Left lung (tissue), 10 donors: ENCODE data around the gene ANXA10. TPM values are rescaled to one million over a fixed set of nuclear protein-coding genes. Genes with fewer than 3 reads are reported as not detected.
"Not testable (repeated sequence)": the region's sequence is repeated elsewhere in the genome, so short reads cannot be mapped to it uniquely, and the experiment has no call there.

ENCODE experiments used
- ATAC-seq: fragments of 200-7000 bp; cut with Tn5 transposase; one replicate; pipeline ENCODE4 v1.9.1; 2020; ENCODE audit warnings: moderate library complexity
- DNase-seq, 4 donors: peaks; one replicate each; pipeline ENCODE4 v3.0.0-alpha.2; 2013 to 2020
- H3K27ac ChIP-seq, 2 donors: fragments of 200-600 bp; sonication (generic) in 1 of 2; one replicate each; pipeline versions ENCODE4 v1.5.0 to v1.8.0; 2020 to 2021
- H3K27me3 ChIP-seq, 2 donors: fragments of 200-600 bp; sonication (generic) in 1 of 2; one replicate each; pipeline versions ENCODE4 v1.5.0 to v1.8.0; 2020 to 2021
- H3K36me3 ChIP-seq, 2 donors: fragments of 200-600 bp; sonication (generic) in 1 of 2; one replicate each; pipeline versions ENCODE4 v1.5.0 to v1.8.0; 2020 to 2021
- H3K4me1 ChIP-seq, 2 donors: fragments of 200-600 bp; one replicate each; pipeline ENCODE4 v1.8.0; 2021
- H3K4me3 ChIP-seq, 2 donors: fragments of 200-600 bp; sonication (generic) in 1 of 2; one replicate each; pipeline versions ENCODE4 v1.5.0 to v1.8.0; 2020 to 2021; ENCODE audit warnings: mild to moderate bottlenecking in 1 of 2
- H3K9me3 ChIP-seq, 2 donors: fragments of 200-600 bp; sonication (generic) in 1 of 2; one replicate each; pipeline versions ENCODE4 v1.5.0 to v1.8.0; 2020 to 2021
- intact Hi-C, 2 donors: fragments of 100-400 bp; cut with DNase I; formaldehyde crosslinking; loops; one replicate each; pipeline versions ENCODE4 v1.11.2 to v1.14.2; 2022
- polyA plus RNA-seq, 6 donors: library from polyadenylated mRNA; unstranded; fragments of 120-200 nt; gene quantifications; one replicate each; pipeline ENCODE4 v1.2.1, GENCODE V29; 2013; ENCODE audit not compliant: insufficient read length in 6 of 6
- total RNA-seq, 2 donors: library from RNA; stranded (reverse); fragmentation: NEBNext Ultra II Directional; extraction: Animal tissue kit (Norgen Biotek cat#: 25700); gene quantifications; one replicate each; pipeline ENCODE4 v1.2.1, GENCODE V29; 2021
- TF ChIP-seq, protein P1 (sequence below), 2 donors: fragments of 200-600 bp; sonication (generic) in 1 of 2; IDR thresholded peaks; one replicate each; pipeline versions ENCODE4 v1.5.0 to v1.8.0; 2021; ENCODE audit warnings: antibody characterized with exemption in 2 of 2
- donor health status: DM: no; HTN: yes; CAD: no.
- donor health status: DM: no; HTN: no; CAD: no.

ANXA10 gene
- total and polyA plus RNA-seq, 8 donors, result 0.25 to 0.63 (median 0.47) TPM; not detected in 5

DNA sequence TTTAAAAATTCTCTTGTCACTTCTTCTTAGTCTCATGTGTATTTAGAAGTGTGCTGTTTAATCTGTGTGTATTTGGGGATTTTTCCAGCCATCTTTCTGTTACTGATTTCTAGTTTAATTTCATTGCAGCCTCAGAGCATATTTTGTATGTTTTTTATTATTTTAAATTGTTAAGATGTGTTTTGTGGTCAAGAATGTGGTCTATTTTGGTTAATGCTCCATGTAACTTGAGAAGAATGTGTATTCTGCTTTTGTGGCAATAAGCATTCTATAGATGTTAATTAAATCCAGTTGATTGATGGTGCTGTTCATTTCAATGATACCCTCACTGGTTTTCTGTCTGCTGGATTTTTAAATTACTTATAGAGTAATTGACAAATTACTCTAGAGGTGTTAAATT lies 38.9 kb downstream of the ANXA10 start:
- TF ChIP-seq, protein P1, sequence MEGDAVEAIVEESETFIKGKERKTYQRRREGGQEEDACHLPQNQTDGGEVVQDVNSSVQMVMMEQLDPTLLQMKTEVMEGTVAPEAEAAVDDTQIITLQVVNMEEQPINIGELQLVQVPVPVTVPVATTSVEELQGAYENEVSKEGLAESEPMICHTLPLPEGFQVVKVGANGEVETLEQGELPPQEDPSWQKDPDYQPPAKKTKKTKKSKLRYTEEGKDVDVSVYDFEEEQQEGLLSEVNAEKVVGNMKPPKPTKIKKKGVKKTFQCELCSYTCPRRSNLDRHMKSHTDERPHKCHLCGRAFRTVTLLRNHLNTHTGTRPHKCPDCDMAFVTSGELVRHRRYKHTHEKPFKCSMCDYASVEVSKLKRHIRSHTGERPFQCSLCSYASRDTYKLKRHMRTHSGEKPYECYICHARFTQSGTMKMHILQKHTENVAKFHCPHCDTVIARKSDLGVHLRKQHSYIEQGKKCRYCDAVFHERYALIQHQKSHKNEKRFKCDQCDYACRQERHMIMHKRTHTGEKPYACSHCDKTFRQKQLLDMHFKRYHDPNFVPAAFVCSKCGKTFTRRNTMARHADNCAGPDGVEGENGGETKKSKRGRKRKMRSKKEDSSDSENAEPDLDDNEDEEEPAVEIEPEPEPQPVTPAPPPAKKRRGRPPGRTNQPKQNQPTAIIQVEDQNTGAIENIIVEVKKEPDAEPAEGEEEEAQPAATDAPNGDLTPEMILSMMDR (IDR thresholded peaks at IDR 0.05), result no peak
- no peak for DNase-seq
- Histone ChIP-seq H3K27me3 (no peaks in the 10 kb centered on the region), H3K4me3 (no peak overlapping the region), H3K36me3 (no peaks in the 10 kb centered on the region), H3K4me1 (no peaks in the 10 kb centered on the region), H3K9me3 (no peaks in the 10 kb centered on the region), H3K27ac (no peak overlapping the region)
- intact Hi-C loops, result no loop called here
- ATAC-seq, result no peak

DNA sequence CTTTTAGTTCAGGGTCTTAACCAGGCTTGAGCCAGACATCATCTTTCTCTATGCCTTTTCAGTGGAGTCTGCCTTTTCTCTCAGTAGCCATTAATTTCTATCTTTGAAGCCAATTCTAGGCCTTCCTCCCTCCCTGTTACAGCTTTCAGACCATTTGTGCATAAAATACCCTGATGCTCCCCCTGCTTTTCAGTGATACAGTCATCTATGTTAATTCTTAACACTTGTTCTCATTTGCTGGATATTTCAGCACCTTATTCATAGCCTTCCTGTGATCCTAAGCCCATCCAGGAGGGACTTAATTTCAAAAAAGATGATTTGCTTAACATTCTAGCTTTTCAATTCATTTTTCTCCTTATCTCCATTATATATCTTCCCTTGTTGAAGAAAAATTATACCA lies 42.3 kb downstream of the ANXA10 start:
- Histone ChIP-seq H3K4me3 (no peak overlapping the region), H3K9me3 (no peaks in the 10 kb centered on the region), H3K27me3 (no peaks in the 10 kb centered on the region), H3K36me3 (no peaks in the 10 kb centered on the region), H3K4me1 (no peaks in the 10 kb centered on the region), H3K27ac (no peak overlapping the region)
- TF ChIP-seq, protein P1 (IDR thresholded peaks at IDR 0.05), result no peak
- no peak for ATAC-seq
- DNase-seq, result no peak
- intact Hi-C loops, result no loop called here

DNA sequence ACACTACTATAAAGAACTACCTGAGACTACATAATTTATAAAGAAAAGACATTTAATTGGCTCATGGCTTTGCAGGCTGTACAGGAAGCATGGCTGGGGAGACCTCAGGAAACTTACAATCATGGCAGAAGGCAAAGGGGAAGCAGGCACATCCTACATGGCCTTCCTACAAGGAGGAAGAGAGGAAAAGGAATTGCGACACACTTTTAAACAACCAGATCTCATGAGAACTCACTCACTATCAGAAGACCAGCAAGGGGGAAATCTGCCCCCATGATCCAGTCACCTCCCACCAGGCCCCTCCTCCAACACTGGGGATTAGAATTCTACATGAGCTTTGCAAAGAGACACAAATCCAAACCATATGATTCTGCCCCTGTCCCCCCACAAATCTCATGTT lies 43.5 kb downstream of the ANXA10 start:
- intact Hi-C loops, H3K27me3 ChIP-seq: not testable (repeated sequence)

DNA sequence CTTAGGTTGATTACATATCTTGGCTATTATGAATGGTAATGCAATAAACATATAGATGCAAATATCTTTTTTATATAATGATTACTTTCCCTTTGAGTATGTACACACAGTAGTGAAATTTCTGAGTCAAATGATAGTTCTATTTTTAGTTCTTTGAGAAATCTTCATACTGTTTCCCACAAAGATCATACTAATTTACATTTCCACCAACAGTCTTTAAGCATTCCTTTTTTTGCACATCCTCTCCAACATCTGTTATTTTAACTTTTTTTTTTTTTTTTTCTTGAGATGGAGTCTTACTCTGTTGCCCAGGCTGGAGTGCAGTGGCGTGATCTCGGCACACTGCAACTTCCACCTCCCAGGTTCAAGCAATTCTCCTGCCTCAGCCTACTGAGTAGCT lies 45.4 kb downstream of the ANXA10 start:
- H3K4me3 ChIP-seq, H3K36me3 ChIP-seq, H3K9me3 ChIP-seq, intact Hi-C loops, H3K27ac ChIP-seq, DNase-seq, ATAC-seq, H3K27me3 ChIP-seq, H3K4me1 ChIP-seq: not testable (repeated sequence)

More for the DNA sequence above, 43.5 kb downstream of the ANXA10 start:
- ATAC-seq, H3K9me3 ChIP-seq, H3K4me3 ChIP-seq, H3K4me1 ChIP-seq, H3K36me3 ChIP-seq, DNase-seq, H3K27ac ChIP-seq: not testable (repeated sequence)

DNA sequence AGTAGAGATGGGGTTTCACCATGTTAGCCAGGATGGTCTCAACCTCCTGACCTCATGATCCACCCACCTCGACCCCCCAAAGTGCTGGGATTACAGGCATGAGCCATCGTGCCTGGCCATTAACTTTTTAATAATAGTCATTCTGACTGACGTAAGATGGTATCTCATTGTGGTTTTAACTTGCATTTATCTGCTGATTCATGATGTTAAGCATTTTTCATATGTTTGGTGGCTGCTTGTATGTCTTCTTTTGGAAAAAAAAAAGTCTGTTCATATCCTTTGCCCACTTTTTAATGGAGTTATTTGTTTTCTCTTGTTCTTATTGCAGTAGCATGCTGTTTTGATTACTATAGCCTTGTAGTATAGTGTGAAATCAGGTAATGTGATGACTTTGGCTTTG lies 45.8 kb downstream of the ANXA10 start:
- Histone ChIP-seq H3K4me3 (no peak overlapping the region), H3K27ac (no peak overlapping the region), H3K36me3 (no peaks in the 10 kb centered on the region), H3K4me1 (no peaks in the 10 kb centered on the region), H3K27me3 (no peaks in the 10 kb centered on the region), H3K9me3 (no peaks in the 10 kb centered on the region)
- intact Hi-C loops, result no loop called here
- no peak for DNase-seq
- ATAC-seq, result no peak
- TF ChIP-seq, protein P1 (IDR thresholded peaks at IDR 0.05), result no peak

DNA sequence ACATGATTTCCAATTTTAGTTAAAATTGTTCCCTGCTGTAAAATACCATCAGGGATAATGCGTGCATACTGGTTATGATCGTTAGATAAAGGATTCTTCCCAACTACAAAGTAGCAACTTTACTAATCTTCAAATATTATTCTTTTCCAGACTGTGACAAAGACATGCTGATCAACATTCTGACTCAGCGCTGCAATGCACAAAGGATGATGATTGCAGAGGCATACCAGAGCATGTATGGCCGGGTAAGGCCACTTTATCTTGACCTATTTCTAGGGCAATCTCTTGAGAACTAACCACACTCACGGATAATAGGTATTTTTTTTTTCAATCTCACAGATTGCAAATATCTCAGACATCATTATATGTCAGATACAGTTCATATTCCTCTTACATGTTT lies 47.0 kb downstream of the ANXA10 start:
- ATAC-seq (no peak), DNase-seq (no peak)
- Histone ChIP-seq H3K4me3 (no peak overlapping the region), H3K4me1 (no peaks in the 10 kb centered on the region), H3K27ac (no peak overlapping the region), H3K27me3 (no peaks in the 10 kb centered on the region), H3K9me3 (no peaks in the 10 kb centered on the region), H3K36me3 (no peaks in the 10 kb centered on the region)
- TF ChIP-seq, protein P1 (IDR thresholded peaks at IDR 0.05), result no peak
- intact Hi-C loops, result no loop called here
